MM.1S (cell line): ENCODE measurements around the gene SOCS2.

ENCODE experiments used
- CTCF ChIP-seq: fragments of 300-600 bp; sonication (generic); IDR thresholded peaks from 2 replicates; pipeline ENCODE4 v1.5.1; 2016; ENCODE audit warnings: antibody characterized with exemption, low read length, mixed read lengths
- EZH2 ChIP-seq: fragments of 300-600 bp; sonication (generic); optimal IDR thresholded peaks from 2 replicates; pipeline ENCODE3; 2017; ENCODE audit warnings: low read depth, mild to moderate bottlenecking, antibody characterized with exemption, low read length, mixed read lengths

GRCh38 chr12:93578221-93578620 lies 5.7 kb downstream of the SOCS2 start:
- TF ChIP-seq EZH2: no peak
- TF ChIP-seq CTCF: no peak
